Measurements from ENCODE around the gene MDM2.
A peak's percentile ranks its signal among the peaks of the same experiment; 100 is the strongest.
"Not testable (repeated sequence)": the region's sequence is repeated elsewhere in the genome, so short reads cannot be mapped to it uniquely, and the experiment has no call there.

Gene MDM2

DNA sequence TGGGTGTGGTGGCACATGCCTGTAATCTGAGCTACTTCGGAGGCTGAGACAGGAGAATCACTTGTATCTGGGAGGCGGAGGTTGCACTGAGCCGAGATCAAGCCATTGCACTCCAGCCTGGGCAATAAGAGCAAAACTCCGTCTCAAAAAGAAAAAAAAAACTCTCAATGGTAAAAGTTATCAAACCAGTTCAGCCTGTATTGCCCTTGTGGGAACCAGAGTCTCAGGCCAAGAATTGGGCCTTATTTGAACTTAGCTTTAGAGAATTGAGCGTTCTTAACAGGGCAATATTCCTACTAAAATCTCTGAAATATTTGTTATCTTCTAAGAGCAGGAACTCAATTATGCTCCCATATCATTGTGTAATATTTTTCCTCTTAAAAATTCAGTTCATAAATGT lies 7.7 kb upstream of the MDM2 start:
- no peaks in the 10 kb centered on the region for H3K9me3 ChIP-seq (ENCODE audit: control insufficient read depth in 1 of 2, low read length in 2 of 2)
- no peak overlapping the region for H3K27ac ChIP-seq (ENCODE audit: low read length)
- no peaks in the 10 kb centered on the region for H3K36me3 ChIP-seq (ENCODE audit: control insufficient read depth in 1 of 2, insufficient read depth in 2 of 2, low read length in 2 of 2)
- no peaks in the 10 kb centered on the region for H3K27me3 ChIP-seq (ENCODE audit: low read depth, low read length)
- no peaks in the 10 kb centered on the region for H3K4me1 ChIP-seq (ENCODE audit: control insufficient read depth in 1 of 2, insufficient read depth in 2 of 2, low read length in 2 of 2)
- no peak overlapping the region for H3K4me3 ChIP-seq (ENCODE audit: low read depth in 1 of 2, low read length in 2 of 2)

- H3K9me3 ChIP-seq (ENCODE audit: control insufficient read depth in 1 of 2, low read length in 2 of 2); H3K4me3 ChIP-seq (ENCODE audit: low read depth in 1 of 2, low read length in 2 of 2); H3K36me3 ChIP-seq (ENCODE audit: control insufficient read depth in 1 of 2, insufficient read depth in 2 of 2, low read length in 2 of 2); H3K27me3 ChIP-seq (ENCODE audit: low read depth, low read length); H3K27ac ChIP-seq (ENCODE audit: low read length); H3K4me1 ChIP-seq (ENCODE audit: control insufficient read depth in 1 of 2, insufficient read depth in 2 of 2, low read length in 2 of 2): not testable (repeated sequence)
Observed at GRCh38 chr12:68801124-68801523, 6.9 kb upstream of the MDM2 start.

DNA sequence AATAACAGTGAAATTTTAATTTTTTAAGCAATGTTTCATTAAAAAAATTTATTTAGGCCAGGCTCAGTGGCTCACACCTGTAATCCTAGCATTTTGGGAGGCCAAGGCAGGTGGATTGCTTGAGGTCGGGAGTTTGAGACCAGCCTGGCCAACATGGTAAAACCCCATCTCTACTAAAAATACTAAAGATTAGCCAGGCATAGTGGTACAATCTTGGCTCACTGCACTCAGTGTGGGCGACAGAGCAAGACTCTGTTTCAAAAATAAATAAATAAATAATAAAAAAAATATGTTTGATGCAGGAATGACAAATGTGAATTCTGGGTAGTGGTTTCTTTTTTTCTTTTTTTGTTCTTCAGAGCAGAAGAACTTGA lies 5.6 kb upstream of the MDM2 start:
- not testable (repeated sequence) for H3K4me3 ChIP-seq (ENCODE audit: low read depth in 1 of 2, low read length in 2 of 2); H3K27ac ChIP-seq (ENCODE audit: low read length); H3K4me1 ChIP-seq (ENCODE audit: control insufficient read depth in 1 of 2, insufficient read depth in 2 of 2, low read length in 2 of 2); H3K36me3 ChIP-seq (ENCODE audit: control insufficient read depth in 1 of 2, insufficient read depth in 2 of 2, low read length in 2 of 2); H3K9me3 ChIP-seq (ENCODE audit: control insufficient read depth in 1 of 2, low read length in 2 of 2); H3K27me3 ChIP-seq (ENCODE audit: low read depth, low read length)

GRCh38 chr12:68802911-68803651 lies 4.9 kb upstream of the MDM2 start:
- not testable (repeated sequence) for H3K9me3 ChIP-seq (ENCODE audit: control insufficient read depth in 1 of 2, low read length in 2 of 2); H3K27ac ChIP-seq (ENCODE audit: low read length); H3K27me3 ChIP-seq (ENCODE audit: low read depth, low read length); H3K4me1 ChIP-seq (ENCODE audit: control insufficient read depth in 1 of 2, insufficient read depth in 2 of 2, low read length in 2 of 2); H3K4me3 ChIP-seq (ENCODE audit: low read depth in 1 of 2, low read length in 2 of 2); H3K36me3 ChIP-seq (ENCODE audit: control insufficient read depth in 1 of 2, insufficient read depth in 2 of 2, low read length in 2 of 2)

- H3K4me1 ChIP-seq (ENCODE audit: control insufficient read depth in 1 of 2, insufficient read depth in 2 of 2, low read length in 2 of 2): peaks cover 0 to 1% of the 10 kb centered on the region in 2 donors
- H3K4me3 ChIP-seq (ENCODE audit: low read depth in 1 of 2, low read length in 2 of 2): no peak overlapping the region
- H3K27me3 ChIP-seq (ENCODE audit: low read depth, low read length): no peaks in the 10 kb centered on the region
- no peaks in the 10 kb centered on the region for H3K9me3 ChIP-seq (ENCODE audit: control insufficient read depth in 1 of 2, low read length in 2 of 2)
- H3K27ac ChIP-seq (ENCODE audit: low read length): no peak overlapping the region
- no peaks in the 10 kb centered on the region for H3K36me3 ChIP-seq (ENCODE audit: control insufficient read depth in 1 of 2, insufficient read depth in 2 of 2, low read length in 2 of 2)
Observed at GRCh38 chr12:68803948-68804656, 3.9 kb upstream of the MDM2 start.

- peaks cover 0 to 4% of the 10 kb centered on the region in 2 donors for H3K36me3 ChIP-seq (ENCODE audit: control insufficient read depth in 1 of 2, insufficient read depth in 2 of 2, low read length in 2 of 2)
- no peaks in the 10 kb centered on the region for H3K27me3 ChIP-seq (ENCODE audit: low read depth, low read length)
- no peaks in the 10 kb centered on the region for H3K9me3 ChIP-seq (ENCODE audit: control insufficient read depth in 1 of 2, low read length in 2 of 2)
- peaks cover 0 to 6% of the 10 kb centered on the region in 2 donors for H3K4me1 ChIP-seq (ENCODE audit: control insufficient read depth in 1 of 2, insufficient read depth in 2 of 2, low read length in 2 of 2)
- H3K27ac ChIP-seq (ENCODE audit: low read length): no peak overlapping the region
- H3K4me3 ChIP-seq (ENCODE audit: low read depth in 1 of 2, low read length in 2 of 2): no peak overlapping the region
Observed at GRCh38 chr12:68804657-68805591, 3.1 kb upstream of the MDM2 start.

DNA sequence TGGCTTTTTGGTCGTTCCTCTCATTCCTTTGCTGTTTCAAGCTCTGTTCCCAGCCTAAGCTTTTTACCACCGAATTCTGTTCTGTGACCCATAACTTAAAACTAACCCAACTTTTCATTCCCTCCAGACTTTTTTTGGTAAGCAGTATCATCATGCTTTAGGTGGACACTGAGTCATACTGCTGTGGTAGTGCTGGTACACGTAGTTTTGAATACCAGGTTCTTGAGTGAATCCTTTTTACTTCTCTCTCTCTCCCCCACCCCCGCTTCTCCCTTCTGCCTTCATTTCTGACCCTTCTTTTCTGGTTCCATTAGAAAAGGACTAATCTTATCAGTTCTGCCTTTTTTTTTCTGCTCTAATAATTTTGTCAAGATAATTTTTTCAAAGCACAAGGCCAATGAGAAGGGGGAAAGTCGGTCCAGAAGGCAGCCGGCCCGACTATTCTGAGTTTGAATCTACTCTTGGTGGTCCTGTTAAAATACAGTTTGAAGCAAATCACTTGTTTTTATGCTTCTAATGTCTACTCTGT lies 2.3 kb upstream of the MDM2 start:
- H3K27ac ChIP-seq (ENCODE audit: low read length): no peak overlapping the region
- peaks cover 0 to 4% of the 10 kb centered on the region in 2 donors for H3K36me3 ChIP-seq (ENCODE audit: control insufficient read depth in 1 of 2, insufficient read depth in 2 of 2, low read length in 2 of 2)
- no peaks in the 10 kb centered on the region for H3K27me3 ChIP-seq (ENCODE audit: low read depth, low read length)
- no peak overlapping the region for H3K4me3 ChIP-seq (ENCODE audit: low read depth in 1 of 2, low read length in 2 of 2)
- H3K4me1 ChIP-seq (ENCODE audit: control insufficient read depth in 1 of 2, insufficient read depth in 2 of 2, low read length in 2 of 2): peaks cover 0 to 6% of the 10 kb centered on the region in 2 donors
- no peaks in the 10 kb centered on the region for H3K9me3 ChIP-seq (ENCODE audit: control insufficient read depth in 1 of 2, low read length in 2 of 2)

GRCh38 chr12:68806488-68807237 lies 1.3 kb upstream of the MDM2 start:
- H3K9me3 ChIP-seq (ENCODE audit: control insufficient read depth in 1 of 2, low read length in 2 of 2): no peaks in the 10 kb centered on the region
- peaks cover 0 to 4% of the 10 kb centered on the region in 2 donors for H3K36me3 ChIP-seq (ENCODE audit: control insufficient read depth in 1 of 2, insufficient read depth in 2 of 2, low read length in 2 of 2)
- no peaks in the 10 kb centered on the region for H3K27me3 ChIP-seq (ENCODE audit: low read depth, low read length)
- H3K27ac ChIP-seq (ENCODE audit: low read length): no peak overlapping the region
- peaks cover 0 to 6% of the 10 kb centered on the region in 2 donors for H3K4me1 ChIP-seq (ENCODE audit: control insufficient read depth in 1 of 2, insufficient read depth in 2 of 2, low read length in 2 of 2)
- H3K4me3 ChIP-seq (ENCODE audit: low read depth in 1 of 2, low read length in 2 of 2): peak overlapping the region in 1 of 2 donors; percentile 86

- Histone ChIP-seq H3K27ac (ENCODE audit: low read length) (peak overlapping the region; percentile 99), H3K4me3 (ENCODE audit: low read depth in 1 of 2, low read length in 2 of 2) (peak overlapping the region; percentile 86 to 96)
- H3K36me3 ChIP-seq (ENCODE audit: control insufficient read depth in 1 of 2, insufficient read depth in 2 of 2, low read length in 2 of 2); H3K9me3 ChIP-seq (ENCODE audit: control insufficient read depth in 1 of 2, low read length in 2 of 2); H3K27me3 ChIP-seq (ENCODE audit: low read depth, low read length); H3K4me1 ChIP-seq (ENCODE audit: control insufficient read depth in 1 of 2, insufficient read depth in 2 of 2, low read length in 2 of 2): not testable (repeated sequence)
Observed at GRCh38 chr12:68807274-68807575, 752 bp upstream of the MDM2 start.

- Histone ChIP-seq H3K4me1 (ENCODE audit: control insufficient read depth in 1 of 2, insufficient read depth in 2 of 2, low read length in 2 of 2) (peaks cover 10 to 17% of the 10 kb centered on the region in 2 donors), H3K9me3 (ENCODE audit: control insufficient read depth in 1 of 2, low read length in 2 of 2) (no peaks in the 10 kb centered on the region), H3K27ac (ENCODE audit: low read length) (peak overlapping the region; percentile 99), H3K4me3 (ENCODE audit: low read depth in 1 of 2, low read length in 2 of 2) (peak overlapping the region; percentile 86 to 96), H3K36me3 (ENCODE audit: control insufficient read depth in 1 of 2, insufficient read depth in 2 of 2, low read length in 2 of 2) (peaks cover 9% of the 10 kb centered on the region in 2 donors), H3K27me3 (ENCODE audit: low read depth, low read length) (no peaks in the 10 kb centered on the region)
Observed at GRCh38 chr12:68808388-68809189, 612 bp downstream of the MDM2 start.

Data from muscle layer of duodenum (tissue), 2 donors.